Stimulated activated CD4-positive, alpha-beta T cell treated with anti-CD3 and anti-CD28 coated beads, Interleukin-4, amount 100 ng/mL, for 24 hours (primary cell): Measurements from ENCODE around the gene ADAM12.

ENCODE experiments used
- DNase-seq: peaks from one replicate; pipeline ENCODE4 v3.0.0-alpha.2; 2020

ADAM12 gene

DNA sequence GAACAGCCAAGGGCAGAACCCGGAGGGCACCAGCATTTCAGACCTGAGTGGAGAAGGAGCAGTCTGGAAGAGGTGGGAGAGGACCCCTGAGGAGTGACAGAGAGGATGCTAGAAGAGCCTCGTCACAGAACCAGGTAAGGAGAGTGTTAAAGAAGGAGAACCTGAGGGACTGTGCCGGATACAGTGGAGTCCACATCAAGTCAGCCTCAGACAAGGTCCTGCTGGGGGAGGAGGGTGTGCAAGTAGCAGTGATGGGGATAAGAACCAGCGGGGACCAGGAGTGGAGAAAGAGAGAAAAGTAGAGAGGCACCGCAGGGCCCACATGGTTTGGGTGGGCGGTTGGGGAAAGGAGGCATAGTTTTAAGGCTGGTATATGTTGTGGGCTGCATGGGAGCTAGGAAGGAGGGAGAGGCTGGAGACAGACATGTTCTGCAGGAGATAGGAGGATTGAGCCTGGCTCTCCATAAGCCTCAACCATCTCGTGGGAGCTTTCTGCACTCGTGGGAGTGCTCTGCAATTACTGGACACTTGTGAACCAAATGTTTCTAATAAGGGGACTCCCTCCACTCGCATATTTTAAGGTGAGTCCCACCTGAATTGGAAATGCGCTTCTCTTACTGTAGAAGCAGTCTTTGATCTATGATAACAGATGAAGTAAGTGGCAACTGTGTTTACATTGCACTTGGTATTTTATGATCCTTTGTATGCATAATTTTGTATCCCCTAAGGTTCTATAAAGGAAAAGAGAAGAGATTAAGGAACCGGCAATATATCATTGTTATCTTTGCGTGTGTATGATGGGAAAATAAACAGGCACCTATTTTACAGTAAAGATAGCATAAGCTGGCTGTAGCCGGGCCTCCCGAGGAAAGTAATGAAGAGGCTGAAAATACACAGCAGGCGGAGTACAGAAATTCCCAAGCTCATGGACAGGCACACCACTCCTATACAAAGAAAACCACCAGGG is 154.8 kb downstream of the ADAM12 start:
- no peak for DNase-seq

DNA sequence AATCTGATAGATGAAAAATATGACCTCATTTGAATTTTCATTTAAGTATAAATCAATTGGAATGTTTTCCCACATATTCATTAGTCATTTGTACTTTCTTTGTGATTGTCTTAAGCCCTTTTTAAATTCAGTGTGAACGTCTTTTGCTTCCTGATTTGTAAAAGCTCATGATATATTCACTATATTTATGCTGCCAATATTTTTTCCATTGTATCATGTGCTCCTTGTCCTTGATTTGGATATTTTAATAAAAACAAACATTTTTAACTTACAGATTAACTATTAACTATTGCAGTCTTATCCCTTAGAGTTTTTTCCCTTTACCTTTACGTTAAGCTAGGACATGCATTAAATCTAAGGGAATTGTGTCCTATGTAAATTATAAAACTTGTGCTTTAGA is 157.7 kb downstream of the ADAM12 start:
- DNase-seq, result no peak

DNA sequence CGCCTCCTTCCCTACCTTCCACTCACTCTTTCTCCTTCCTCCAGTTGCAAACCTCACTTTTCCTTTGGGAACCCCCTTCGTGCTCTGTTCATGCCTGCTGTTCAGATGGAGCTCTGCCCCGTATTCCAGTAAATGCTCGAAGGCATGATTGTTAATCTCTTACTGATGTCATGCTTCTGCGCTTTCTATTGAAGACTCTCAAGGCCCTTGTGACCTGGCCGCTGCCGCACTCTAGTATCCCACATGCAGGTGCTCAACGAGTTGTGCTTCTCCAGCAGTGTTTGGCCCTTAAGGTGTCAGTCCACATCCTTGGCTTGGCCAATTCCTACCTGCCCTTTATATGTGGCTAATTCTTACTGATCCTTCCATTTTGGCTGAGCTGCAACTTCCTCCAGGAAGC is 158.6 kb downstream of the ADAM12 start:
- DNase-seq, result no peak

DNA sequence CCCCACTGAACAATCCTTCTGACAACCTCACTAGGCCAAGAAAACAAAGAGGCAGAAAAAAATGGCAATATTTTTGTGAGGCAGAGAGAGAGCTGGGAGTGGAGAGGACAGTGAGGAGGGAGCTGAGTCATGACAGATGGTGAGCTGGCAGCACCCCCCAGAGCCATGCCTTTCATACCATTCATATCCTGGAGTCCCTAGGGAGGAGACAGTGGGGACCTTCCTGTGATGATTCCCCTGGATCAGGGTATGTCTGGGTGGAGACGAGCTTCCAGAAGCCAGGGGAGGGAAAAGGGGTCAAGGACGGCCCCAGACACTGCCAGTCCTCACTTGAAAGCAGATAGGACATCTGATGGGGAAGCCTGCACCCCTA is 160.5 kb downstream of the ADAM12 start:
- DNase-seq, result no peak

DNA sequence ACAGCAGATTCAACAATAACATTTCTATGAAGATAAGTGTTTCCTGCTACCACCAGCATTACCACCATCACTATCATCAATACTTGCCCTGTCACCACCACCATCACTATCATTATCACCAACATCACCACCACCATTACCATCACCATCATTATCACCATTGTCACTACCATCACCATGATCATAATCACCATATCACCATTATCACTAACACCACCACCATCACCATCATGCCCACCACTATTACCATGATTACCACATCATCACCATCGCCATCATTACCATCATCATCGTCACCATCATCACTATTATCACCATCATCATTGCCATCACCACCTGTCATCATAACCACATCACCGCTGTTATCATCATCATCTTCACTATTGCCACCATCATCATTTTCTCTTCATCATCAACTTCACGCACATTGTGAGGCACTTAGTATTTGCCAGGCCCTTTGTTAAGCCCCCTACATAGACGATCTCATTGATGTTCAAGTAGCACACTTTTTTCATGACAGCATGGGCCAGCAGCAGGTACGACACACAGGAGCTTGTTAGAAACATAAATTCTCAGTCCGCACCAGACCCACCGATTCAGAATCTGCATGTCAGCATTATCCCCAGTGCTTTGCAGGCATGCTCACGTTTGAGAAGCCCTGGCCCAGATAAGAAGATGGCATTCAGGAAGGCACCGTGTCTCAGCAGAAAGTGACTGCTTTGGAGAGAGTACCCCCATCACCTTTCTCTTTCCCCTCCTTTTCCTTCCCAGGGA is 161.1 kb downstream of the ADAM12 start:
- DNase-seq, result no peak

DNA sequence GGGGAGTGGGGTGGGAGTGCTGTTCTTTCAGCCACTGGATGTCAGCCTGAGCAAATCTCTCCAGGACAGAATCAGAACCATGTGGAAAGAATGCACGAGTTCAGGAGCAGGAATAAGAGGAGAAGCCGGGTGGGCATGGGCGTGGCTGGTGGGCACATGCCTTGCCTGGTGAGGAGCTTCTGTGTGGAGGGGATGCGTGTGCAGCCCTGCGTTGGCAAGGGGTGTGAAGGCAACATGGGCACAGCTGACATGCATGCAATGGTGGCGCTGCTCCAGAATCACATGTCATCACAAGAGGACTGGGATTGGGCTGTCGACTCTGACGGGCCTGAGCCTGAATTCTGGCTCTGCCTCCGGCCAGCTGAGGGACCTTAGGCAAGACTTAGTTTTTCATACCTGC is 162.1 kb downstream of the ADAM12 start:
- DNase-seq, result no peak

DNA sequence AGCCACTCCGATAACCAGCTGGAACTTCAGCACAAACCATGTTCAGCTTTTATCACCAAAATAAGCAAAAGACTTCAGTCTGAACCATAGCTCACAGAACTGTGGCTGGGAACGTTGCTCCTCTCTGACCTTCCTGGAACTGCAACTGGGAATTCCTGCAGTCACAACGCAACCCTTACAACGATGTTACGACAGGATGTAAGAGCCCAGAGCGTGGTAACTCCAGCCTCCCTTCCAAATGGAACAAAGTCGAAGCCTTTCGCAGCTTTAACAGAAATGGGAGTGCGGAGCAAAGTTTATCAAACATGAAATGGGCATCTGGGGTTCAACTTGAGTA is 162.6 kb downstream of the ADAM12 start:
- DNase-seq, result no peak

DNA sequence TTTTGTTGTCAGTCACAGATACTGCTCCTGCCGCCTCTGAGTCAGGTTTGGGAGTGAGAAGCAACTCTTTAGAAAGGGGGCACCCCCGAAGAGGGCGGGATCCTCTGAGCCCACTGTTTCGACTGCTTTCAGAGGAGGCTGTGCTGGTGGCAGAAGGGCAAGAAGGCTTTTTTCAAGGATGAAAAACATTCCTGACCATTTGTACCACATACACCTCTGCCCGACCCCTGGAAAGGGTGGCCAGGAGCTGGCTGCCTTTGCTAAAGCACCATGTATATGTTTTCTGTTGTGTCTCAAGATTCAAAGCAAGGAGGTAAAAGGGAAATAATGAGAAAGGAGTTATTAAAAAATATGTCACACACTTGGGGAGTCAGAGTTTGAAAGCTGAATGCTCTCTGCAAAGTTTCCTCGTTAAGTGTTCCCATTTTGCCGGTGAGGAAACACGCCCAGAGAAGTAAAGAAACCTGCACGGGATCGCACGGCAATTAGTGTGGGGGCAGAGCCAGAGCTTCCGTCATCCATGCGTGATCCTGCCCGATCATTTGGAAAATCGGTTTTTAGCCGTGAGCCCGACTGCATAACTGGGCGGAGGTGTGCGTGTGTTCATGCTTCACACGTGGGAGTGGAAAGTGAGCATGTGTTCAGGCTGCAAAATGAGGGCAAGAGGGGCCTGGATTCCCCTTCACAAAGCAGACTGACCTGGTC is 163.2 kb downstream of the ADAM12 start:
- no peak for DNase-seq

DNA sequence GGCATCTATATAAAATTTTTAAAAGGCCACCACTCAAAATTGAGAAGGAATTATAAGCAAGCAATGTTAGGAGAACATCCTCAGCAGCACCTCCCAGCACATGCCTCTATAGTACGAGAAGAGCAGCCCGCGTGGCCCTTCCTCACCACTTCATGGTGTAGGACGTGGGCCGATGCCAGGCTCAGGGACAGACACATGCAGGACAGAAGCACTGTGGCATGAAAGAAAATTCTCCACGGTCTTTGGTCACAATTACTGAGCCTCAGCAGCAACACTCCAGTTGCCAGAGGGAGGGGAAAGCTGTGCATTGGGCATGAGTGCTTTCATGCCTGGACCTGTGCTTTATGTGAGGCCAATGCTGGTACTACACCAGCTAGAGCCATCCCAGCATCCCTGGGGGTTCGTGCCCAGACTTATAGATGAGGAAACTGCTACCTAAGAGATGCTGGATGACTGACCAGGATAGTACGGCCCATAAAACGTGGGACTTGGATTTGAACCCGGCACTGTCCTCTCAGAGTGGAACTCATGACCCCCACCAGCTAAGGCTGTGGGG is 164.7 kb downstream of the ADAM12 start:
- no peak for DNase-seq

DNA sequence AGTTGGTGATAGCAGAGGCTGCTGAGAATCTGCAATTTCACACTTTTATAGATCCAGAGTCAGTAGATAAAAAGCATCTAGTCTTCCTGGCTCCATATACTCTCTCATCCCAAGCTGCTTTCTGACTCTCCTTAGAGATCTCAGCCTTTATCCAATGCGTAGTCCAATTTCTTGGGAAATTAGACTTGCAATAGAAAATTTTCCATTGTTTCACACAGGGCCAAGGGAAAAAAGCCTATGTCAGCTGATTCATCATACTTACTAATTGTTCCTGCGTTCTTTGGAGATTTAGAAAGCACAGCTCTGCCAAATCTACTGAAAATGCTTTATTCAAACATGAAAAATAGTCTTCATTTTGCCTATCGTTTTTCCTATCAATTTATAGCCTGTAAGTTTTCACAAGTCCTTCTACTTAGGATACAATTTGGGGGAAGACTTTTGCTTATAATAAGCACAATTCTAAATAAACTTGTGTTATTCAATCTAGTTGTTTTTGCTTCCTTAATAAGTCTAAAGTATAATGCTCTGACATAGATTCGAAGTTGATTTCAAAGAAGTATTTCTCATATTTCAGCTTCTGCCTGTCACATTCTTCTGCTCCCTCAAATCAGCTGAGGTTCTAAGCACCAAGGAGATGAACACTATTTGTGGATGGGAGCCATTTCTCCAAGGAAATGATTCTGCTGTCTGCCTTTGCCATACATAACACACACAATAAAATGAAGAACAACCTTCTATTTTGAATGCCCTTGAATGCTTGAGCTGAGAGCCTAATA is 165.4 kb downstream of the ADAM12 start:
- DNase-seq, result no peak

DNA sequence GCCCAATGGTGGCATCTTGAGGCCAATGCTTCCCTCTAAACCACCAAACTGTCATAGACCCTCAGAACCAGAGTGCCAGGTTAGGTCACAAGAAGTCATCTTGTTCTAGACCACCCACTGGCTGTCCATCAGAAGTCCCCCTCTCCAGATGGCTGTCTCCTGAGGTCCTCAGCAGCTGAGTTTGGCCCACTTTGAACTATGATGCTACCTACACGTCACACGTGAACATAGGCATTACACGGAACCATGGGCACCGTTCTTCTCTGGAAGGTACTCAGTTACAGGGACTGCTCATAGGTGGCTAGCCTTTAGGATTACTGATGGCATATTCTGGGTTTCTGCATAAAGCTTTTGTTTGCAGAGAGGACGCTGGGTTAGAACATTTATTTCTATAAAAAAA is 166.4 kb downstream of the ADAM12 start:
- no peak for DNase-seq

DNA sequence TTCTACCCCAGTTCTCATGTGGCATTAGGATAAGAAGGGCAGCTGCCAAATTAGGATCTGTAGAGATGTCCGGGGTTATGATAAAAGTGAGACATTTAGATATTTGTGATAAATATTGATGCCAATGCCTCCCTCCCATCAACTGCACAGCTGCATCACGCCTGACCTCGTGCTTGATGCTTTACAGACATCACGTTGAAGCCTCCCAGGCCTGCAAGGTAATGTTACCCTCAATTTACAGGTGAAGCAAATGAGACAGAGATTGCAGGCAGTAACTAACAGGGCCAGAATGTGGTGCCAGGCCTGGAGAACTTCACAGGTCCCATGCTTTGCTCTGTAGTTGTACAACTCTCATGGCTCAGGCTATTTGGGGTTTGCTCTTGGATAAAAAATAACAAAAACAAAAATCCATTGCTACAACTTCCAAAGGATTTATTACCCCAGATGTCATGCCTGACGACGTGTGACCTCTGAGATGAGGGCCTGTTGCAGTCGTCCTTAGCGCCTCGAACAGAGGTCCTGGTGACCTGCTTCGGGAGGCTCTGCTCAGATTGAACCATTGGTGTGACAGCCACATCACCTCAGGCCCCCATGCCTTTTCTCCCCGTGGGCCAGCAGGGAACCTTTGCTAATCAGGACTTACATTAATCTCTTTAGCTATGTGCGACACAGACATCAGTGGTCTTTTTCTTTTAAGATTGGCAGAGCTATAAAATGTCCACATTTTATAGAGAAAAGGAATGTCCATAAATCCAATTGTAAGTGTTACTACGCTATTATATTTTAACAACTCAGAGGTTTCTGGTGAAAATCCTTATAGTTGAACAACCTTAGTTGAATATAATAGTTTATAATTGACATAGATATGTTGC is 169.3 kb downstream of the ADAM12 start:
- no peak for DNase-seq

DNA sequence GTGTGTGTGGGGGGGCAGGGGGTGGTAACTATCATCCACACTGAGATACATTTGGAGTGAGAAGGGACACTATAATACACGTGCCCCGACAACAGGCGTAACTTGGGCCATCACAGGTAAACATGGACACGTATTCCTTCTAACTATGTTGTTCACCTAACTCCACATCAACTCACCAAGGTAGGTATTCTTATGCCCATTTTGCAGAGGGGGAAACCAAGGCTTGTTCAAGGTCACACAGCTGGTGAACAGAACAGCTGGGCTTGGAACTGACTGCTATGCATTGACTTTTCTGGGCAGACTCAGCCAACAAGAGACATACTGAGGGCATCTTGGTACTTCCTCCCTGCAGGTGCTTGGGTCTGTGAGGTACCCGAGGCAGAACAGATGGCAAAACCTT is 170.1 kb downstream of the ADAM12 start:
- DNase-seq, result no peak

DNA sequence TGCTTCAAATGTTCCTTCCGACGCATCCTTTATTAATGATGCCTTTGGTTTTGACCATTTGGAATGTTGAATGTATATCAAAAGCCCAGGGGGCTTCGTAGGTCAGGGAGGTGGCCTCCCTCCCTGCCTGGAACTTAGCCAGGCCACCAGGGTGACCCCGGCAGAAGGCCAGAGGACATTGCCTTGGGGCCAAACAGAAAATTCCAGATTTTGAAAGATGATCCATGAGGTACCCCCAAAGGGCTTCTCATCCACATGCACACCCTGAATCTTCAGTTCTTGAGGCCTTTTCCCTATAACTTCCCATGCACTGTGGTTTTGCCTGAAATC is 171.7 kb downstream of the ADAM12 start:
- DNase-seq, result no peak

DNA sequence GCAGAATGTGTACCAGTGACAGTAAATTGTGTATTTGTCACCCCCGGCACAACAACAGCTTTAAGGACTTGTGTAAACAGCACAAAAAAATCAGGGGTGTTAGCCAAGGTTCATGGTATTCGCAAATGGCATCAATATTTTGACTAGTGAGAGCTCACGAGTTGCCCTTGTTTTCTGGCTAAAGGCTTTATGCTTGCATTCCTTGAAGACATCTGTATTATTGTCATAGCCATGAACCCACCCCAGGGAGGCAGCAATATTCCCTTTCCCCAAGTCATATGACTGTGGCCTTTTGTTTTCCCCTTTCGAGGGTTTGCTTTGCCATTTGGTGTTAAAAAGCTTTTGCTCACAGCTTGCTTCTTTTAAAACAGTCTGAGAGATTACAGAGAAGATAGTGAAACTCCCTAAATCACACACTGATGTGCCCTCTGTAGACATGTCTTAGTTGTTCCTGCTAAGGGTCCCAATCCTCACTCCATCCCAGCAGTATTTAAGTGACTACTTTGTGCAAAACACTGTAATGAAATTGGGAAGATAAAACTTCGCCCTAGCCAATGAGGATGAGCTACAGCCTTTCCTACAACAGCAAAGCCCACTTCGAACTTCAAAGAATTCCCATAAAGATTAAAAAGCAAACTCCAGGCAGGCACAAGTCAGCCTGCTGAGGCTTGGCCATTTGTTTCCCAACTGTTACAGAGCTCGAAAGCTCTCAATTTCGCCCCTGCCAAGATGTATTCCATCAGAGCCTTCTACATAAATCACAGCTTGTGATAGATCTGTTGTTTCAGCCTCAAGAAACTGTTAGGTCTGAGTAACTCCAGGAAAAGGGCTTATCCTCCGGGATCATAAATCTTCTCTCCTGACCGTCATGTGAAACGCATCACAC is 172.3 kb downstream of the ADAM12 start:
- no peak for DNase-seq

DNA sequence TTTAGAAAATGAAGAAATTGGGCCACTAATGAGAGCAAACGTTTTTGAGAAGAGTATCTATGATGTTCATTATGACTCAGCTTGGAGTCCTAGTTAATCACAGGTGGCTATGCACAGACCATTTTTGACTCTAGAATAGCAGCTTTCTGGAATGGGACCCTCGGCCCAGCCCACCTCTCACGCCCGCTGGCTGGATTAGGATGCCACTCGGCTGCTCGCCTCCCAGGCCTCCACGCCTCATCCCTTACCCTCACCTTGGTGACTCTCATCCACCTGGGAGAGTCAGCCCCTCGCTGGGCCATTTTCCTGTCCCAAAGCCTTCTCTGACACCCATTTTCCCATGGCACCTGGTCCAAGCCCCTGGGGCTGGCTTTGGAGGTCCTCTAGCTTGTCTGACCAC is 173.6 kb downstream of the ADAM12 start:
- no peak for DNase-seq

DNA sequence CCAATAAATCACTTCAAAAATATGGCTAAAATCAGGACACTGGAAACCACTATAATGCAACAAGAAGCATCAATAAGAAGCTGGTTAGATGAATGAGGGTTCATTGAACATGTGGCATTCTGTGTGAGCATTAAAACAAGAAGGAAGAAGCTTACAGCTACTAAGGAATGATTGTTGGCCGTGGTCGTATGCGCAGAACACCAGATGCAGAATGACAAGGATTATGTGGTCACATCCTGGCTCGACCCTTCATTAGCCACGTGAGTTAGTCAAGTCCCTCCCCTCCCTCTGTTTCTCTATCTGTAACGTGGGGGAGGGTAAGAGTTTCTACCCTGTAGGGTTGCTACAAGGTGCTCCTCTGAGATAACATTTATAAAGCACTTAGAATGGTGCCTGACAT is 174.3 kb downstream of the ADAM12 start:
- DNase-seq, result no peak

DNA sequence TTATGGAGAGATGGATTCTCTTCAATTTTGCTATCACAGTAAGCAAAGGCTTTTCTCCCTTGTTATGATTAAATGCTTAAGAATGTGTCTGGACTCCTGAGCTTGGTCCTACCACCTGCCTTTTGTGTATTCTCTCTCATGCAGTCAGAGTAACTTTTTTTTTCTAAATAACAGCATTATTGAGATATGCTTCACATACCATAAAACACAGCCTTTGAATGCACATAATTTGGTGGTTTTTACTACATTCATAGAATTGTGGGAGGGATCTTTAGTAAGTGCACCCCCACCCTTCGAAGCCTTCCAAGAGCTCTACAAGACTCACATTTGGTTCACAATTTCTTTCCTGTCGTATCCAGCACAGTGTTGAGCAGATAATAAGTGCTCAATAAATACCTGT is 175.5 kb downstream of the ADAM12 start:
- DNase-seq, result no peak

DNA sequence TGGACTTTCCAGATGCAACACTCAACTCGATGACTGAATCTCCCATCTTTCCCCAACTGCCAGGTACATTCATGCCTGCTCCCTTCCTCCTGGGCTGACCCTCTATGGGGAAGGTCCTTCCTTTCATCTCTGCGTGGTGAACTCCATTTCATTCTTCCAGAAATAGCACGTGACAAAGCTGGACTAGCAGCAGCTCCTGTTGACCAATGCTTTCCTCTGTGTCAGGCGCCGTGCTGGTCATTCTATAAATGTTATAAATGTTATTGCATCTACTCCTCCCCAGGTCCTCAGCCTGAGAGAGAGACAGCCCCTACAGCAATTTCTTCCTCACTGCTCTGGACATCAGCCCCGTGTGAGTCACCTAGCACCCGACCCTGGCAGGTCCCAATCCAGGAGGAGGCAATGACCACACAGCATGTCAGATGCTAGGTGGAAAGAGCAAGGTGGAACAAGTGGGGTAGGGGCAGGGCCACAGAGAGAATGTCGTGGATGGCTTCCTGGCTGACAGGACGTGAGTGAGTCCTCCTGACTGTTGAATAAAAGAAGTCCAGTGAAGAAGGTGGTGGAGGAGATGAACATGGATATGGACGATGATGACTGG is 178.1 kb downstream of the ADAM12 start:
- DNase-seq, result no peak

DNA sequence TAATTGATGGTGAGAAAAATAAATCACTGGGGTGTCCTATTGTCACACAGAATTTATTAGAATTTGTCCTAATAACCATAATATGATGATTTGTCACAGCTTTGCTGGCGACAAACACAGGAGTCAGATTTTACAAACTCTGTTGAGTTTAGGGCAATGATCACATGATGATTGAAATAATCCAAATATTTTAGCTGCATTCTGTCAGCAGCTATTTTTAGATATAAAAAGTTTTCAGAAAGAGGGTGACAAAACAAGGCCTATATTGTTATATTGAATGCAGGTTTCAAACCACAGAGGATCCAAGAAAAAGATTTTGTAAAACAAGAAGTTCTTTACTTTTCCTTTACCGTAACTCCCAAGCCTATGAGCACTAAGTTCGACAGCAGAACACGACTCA is 178.8 kb downstream of the ADAM12 start:
- no peak for DNase-seq
